Activated T-cell treated with anti-CD3 and anti-CD28 coated beads, Interleukin-2, amount 50 U/mL, for 4 hours (primary cell): ENCODE measurements around the gene HES7. TPM values are rescaled to one million over a fixed set of nuclear protein-coding genes. Genes with fewer than 3 reads are reported as not detected.

ENCODE experiments used
- ATAC-seq, 2 donors: fragments of 200-7000 bp; cut with Tn5 transposase; one replicate each; pipeline ENCODE4 v1.10.0; 2021
- DNase-seq: peaks from one replicate; pipeline ENCODE4 v3.0.0-alpha.2; 2020
- H3K27me3 Mint-ChIP-seq: one replicate; pipeline ENCODE4 v1.8.0; 2021; ENCODE audit warnings: low read depth, mixed read lengths
- H3K36me3 Mint-ChIP-seq: one replicate; pipeline ENCODE4 v1.8.0; 2022; ENCODE audit warnings: mixed read lengths; ENCODE audit not compliant: insufficient read depth
- H3K4me1 Mint-ChIP-seq: one replicate; pipeline ENCODE4 v1.8.0; 2021; ENCODE audit warnings: low read depth, mixed read lengths
- H3K4me3 Mint-ChIP-seq: one replicate; pipeline ENCODE4 v1.8.0; 2021; ENCODE audit warnings: mild to moderate bottlenecking, moderate library complexity, mixed read lengths
- H3K9me3 Mint-ChIP-seq: one replicate; pipeline ENCODE4 v1.8.0; 2021; ENCODE audit warnings: mixed read lengths
- total RNA-seq, 3 donors: library from RNA; stranded (reverse); gene quantifications; one replicate each; pipeline ENCODE4 v1.2.1, GENCODE V29; 2021

The HES7 gene
- total RNA-seq, 3 donors from 2014 or later = 1.2 to 1.7 (median 1.4) TPM

DNA sequence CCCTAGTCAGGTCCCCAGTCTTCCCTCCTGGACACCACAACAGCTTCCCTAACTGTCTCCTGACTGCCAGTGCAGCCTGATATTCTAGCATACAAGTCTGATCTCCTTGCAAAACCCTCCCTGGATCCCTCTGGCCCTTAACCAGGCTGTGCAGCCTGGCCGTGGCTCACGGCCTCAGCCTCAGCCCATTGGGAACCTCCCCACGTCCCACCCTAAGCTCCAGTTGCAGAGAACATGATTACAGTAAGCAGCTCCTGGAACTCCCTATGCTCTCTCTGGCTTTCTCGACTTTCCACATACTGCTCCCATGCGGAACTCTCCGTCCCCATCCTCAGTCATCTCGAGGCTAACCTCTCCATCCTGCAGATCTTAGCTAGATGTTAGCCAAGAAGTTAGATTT lies 49.4 kb downstream of the HES7 start:
- H3K27me3 Mint-ChIP-seq = peaks cover 39% of the 10 kb centered on the region
- ATAC-seq = no peak
- H3K4me3 Mint-ChIP-seq = no peak overlapping the region

GRCh38 chr17:8073627-8074484 lies 50.0 kb downstream of the HES7 start:
- no peaks in the 10 kb centered on the region for H3K36me3 Mint-ChIP-seq
- DNase-seq = peak; percentile 87
- ATAC-seq = peak; percentile 90 to 91
- H3K4me3 Mint-ChIP-seq = peak overlapping the region; percentile 76
- H3K9me3 Mint-ChIP-seq = no peaks in the 10 kb centered on the region
- peaks cover 39% of the 10 kb centered on the region for H3K27me3 Mint-ChIP-seq
- peaks cover 18% of the 10 kb centered on the region for H3K4me1 Mint-ChIP-seq

More for the DNA sequence above, 49.4 kb downstream of the HES7 start:
- Mint-ChIP-seq H3K36me3 (no peaks in the 10 kb centered on the region), H3K4me1 (peaks cover 21% of the 10 kb centered on the region), H3K9me3 (no peaks in the 10 kb centered on the region)
- DNase-seq = no peak

GRCh38 chr17:8072729-8073461 lies 51.0 kb downstream of the HES7 start:
- no peaks in the 10 kb centered on the region for H3K36me3 Mint-ChIP-seq
- no peaks in the 10 kb centered on the region for H3K9me3 Mint-ChIP-seq
- peaks cover 39% of the 10 kb centered on the region for H3K27me3 Mint-ChIP-seq
- peaks cover 18% of the 10 kb centered on the region for H3K4me1 Mint-ChIP-seq
- DNase-seq (peak; percentile 35), ATAC-seq (peak; percentile 47 to 50)
- peak overlapping the region; percentile 76 for H3K4me3 Mint-ChIP-seq

DNA sequence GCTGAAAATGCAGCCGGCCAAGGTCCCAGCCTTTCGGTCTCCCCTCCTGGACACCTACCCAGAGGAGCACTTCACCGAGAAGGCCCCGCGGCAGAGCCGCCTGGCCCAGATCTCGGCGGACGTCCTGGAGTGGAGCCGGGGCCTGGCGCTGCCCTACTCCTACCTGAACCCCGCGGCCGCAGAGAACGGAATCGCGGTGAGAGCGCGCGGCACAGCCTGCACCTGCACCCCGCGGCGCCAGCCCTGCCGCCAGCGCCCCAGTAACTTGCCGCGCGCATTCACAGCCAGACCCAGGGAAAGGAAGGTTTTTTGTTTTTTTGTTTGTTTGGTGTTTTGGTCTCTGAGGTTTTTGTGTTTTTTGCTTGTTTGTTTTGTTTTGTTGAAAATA lies 51.6 kb downstream of the HES7 start:
- no peak for ATAC-seq
- H3K4me3 Mint-ChIP-seq = peak overlapping the region; percentile 76
- DNase-seq = no peak
- no peaks in the 10 kb centered on the region for H3K9me3 Mint-ChIP-seq
- no peaks in the 10 kb centered on the region for H3K36me3 Mint-ChIP-seq
- H3K27me3 Mint-ChIP-seq = peaks cover 39% of the 10 kb centered on the region
- peaks cover 18% of the 10 kb centered on the region for H3K4me1 Mint-ChIP-seq

GRCh38 chr17:8071496-8071895 lies 52.4 kb downstream of the HES7 start:
- H3K27me3 Mint-ChIP-seq = peaks cover 39% of the 10 kb centered on the region
- ATAC-seq (no peak), DNase-seq (no peak)
- H3K4me3 Mint-ChIP-seq = no peak overlapping the region
- H3K9me3 Mint-ChIP-seq = no peaks in the 10 kb centered on the region
- peaks cover 18% of the 10 kb centered on the region for H3K4me1 Mint-ChIP-seq
- no peaks in the 10 kb centered on the region for H3K36me3 Mint-ChIP-seq

Other genes starting within 250 kb of the HES7 start
- 100 to 1,000 TPM; 117 to 127 (median 123) TPM for gene CHD3, start 235.3 kb downstream of the HES7 start, total RNA-seq
- gene RNF227, start 207.8 kb downstream of the HES7 start, total RNA-seq = 1 to 10 TPM; 4.7 to 5.5 (median 5.0) TPM
- 10 to 100 TPM; 10.3 to 11.5 (median 11.4) TPM for gene KCNAB3, start 194.2 kb downstream of the HES7 start, total RNA-seq
- gene TRAPPC1, start 192.2 kb downstream of the HES7 start, total RNA-seq = 100 to 1,000 TPM; 123 to 134 (median 124) TPM
- 10 to 100 TPM; 31.8 to 37.1 (median 34.6) TPM for gene CNTROB, start 191.9 kb downstream of the HES7 start, total RNA-seq
- gene GUCY2D, start 121.5 kb downstream of the HES7 start, total RNA-seq = under 1 TPM in 1 of 3 donors, not detected in 2; 0.46 TPM
- gene ALOX15B, start 85.0 kb downstream of the HES7 start, total RNA-seq = under 1 TPM in 1 of 3 donors, not detected in 2; 0.14 TPM
- gene ALOX12B, start 36.4 kb downstream of the HES7 start, total RNA-seq = 1 to 10 TPM in 1 of 3 donors, under 1 TPM in 2; 0.81 to 1.6 (median 0.95) TPM
- gene ALOXE3, start 5.6 kb downstream of the HES7 start, total RNA-seq = not detected
- gene PER1, start 28.3 kb upstream of the HES7 start, total RNA-seq = 10 to 100 TPM; 30.4 to 36.9 (median 36.7) TPM
- gene VAMP2, start 38.8 kb upstream of the HES7 start, total RNA-seq = 10 to 100 TPM; 49.6 to 67.5 (median 59.7) TPM
- gene TMEM107, start 52.3 kb upstream of the HES7 start, total RNA-seq = 10 to 100 TPM; 11.9 to 18.6 (median 18.1) TPM
- gene BORCS6, start 66.1 kb upstream of the HES7 start, total RNA-seq = 1 to 10 TPM; 5.0 to 5.6 (median 5.2) TPM
- gene AURKB, start 86.5 kb upstream of the HES7 start, total RNA-seq = 1 to 10 TPM; 6.2 to 6.7 (median 6.7) TPM
- gene CTC1, start 124.0 kb upstream of the HES7 start, total RNA-seq = 10 to 100 TPM; 51.2 to 56.7 (median 53.9) TPM
- 100 to 1,000 TPM; 222 to 271 (median 254) TPM for gene PFAS, start 125.2 kb upstream of the HES7 start, total RNA-seq
- 10 to 100 TPM; 66.3 to 69.8 (median 67.6) TPM for gene RANGRF, start 164.6 kb upstream of the HES7 start, total RNA-seq
- 1 to 10 TPM; 1.7 to 1.9 (median 1.7) TPM for gene SLC25A35, start 171.3 kb upstream of the HES7 start, total RNA-seq
- gene ARHGEF15, start 186.1 kb upstream of the HES7 start, total RNA-seq = not detected
- not detected for gene ODF4, start 215.7 kb upstream of the HES7 start, total RNA-seq